Stimulated activated naive CD4-positive, alpha-beta T cell (primary cell): ENCODE results near the gene APBB2.

Source experiments
- DNase-seq, 6 experiments: peaks; one replicate each; lab custom pipeline; 2025; lab: John Stamatoyannopoulos, UW

Gene APBB2

GRCh38 chr4:41134581-41134980 lies 79.8 kb downstream of the APBB2 start:
- no peak for DNase-seq

- no peak for DNase-seq
These were observed 80.8 kb downstream of the APBB2 start for GRCh38 chr4:41133454-41134018.

- no peak for DNase-seq
These were observed 82.2 kb downstream of the APBB2 start for GRCh38 chr4:41132055-41132683.

GRCh38 chr4:41129936-41130440 lies 84.4 kb downstream of the APBB2 start:
- no peak for DNase-seq

GRCh38 chr4:41129128-41129754 lies 85.1 kb downstream of the APBB2 start:
- DNase-seq, result no peak

GRCh38 chr4:41125558-41126311 lies 88.6 kb downstream of the APBB2 start:
- no peak for DNase-seq

- DNase-seq, result no peak
These were observed 89.3 kb downstream of the APBB2 start for GRCh38 chr4:41124916-41125548.

GRCh38 chr4:41122775-41123174 lies 91.6 kb downstream of the APBB2 start:
- DNase-seq, result no peak

GRCh38 chr4:41122309-41122708 lies 92.0 kb downstream of the APBB2 start:
- DNase-seq, result no peak

- no peak for DNase-seq
These were observed 92.4 kb downstream of the APBB2 start for GRCh38 chr4:41121906-41122305.

GRCh38 chr4:41120297-41121217 lies 93.8 kb downstream of the APBB2 start:
- no peak for DNase-seq

GRCh38 chr4:41119867-41120295 lies 94.5 kb downstream of the APBB2 start:
- no peak for DNase-seq

- no peak for DNase-seq
These were observed 102.6 kb downstream of the APBB2 start for GRCh38 chr4:41111791-41112190.

GRCh38 chr4:41110050-41110449 lies 104.3 kb downstream of the APBB2 start:
- DNase-seq, result no peak

- no peak for DNase-seq
These were observed 105.9 kb downstream of the APBB2 start for GRCh38 chr4:41108481-41108880.

- DNase-seq, result no peak
These were observed 107.5 kb downstream of the APBB2 start for GRCh38 chr4:41106694-41107419.

- DNase-seq, result no peak
These were observed 108.3 kb downstream of the APBB2 start for GRCh38 chr4:41106081-41106480.

GRCh38 chr4:41104155-41104554 lies 110.2 kb downstream of the APBB2 start:
- no peak for DNase-seq

- DNase-seq, result no peak
These were observed 110.7 kb downstream of the APBB2 start for GRCh38 chr4:41103657-41104056.

- no peak for DNase-seq
These were observed 111.8 kb downstream of the APBB2 start for GRCh38 chr4:41102414-41103092.
